ENCODE data around the gene BCAR3. TPM values are rescaled to one million over a fixed set of nuclear protein-coding genes. Genes with fewer than 3 reads are reported as not detected.

The BCAR3 gene
- total and polyA plus RNA-seq, 4 donors: 12.2 to 33.3 (median 18.2) TPM

DNA sequence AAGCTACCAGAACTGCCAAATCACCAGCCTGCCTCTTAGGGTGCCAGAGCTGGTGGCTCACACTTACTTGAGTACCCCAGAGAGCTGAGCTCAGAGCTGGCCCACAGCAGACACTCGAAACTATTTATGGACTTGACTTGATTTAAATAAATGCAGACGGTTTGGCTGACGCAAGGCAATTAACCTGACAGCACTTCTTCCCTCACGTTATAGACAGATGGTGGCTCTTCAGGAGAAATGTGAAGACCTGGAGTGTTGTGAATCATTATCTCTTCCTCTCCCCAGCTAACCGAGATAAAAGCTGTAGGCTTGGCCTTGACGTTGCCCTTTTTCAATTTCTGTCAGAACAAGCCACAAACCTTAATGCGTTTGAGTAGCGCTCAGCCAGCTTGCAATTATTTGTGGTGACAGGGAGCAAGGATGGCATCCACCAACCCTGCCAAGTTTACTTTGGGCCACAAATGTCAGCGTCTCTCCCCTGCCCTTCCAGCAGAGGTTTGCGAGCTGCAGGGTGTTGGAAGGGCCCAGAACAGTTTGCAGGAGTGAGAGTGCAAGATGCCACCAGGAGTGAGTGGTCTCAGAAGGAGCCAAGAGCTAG lies 34.0 kb upstream of the BCAR3 start:
- no peak for ATAC-seq (ENCODE audit: insufficient read depth, low FRiP score)
- H3K9ac ChIP-seq (ENCODE audit: insufficient read depth in 1 of 2, low read length in 2 of 2): no peak overlapping the region
- 68 to 79% methylated on average over 10 of the region's 10 CpGs for WGBS, 2 donors

DNA sequence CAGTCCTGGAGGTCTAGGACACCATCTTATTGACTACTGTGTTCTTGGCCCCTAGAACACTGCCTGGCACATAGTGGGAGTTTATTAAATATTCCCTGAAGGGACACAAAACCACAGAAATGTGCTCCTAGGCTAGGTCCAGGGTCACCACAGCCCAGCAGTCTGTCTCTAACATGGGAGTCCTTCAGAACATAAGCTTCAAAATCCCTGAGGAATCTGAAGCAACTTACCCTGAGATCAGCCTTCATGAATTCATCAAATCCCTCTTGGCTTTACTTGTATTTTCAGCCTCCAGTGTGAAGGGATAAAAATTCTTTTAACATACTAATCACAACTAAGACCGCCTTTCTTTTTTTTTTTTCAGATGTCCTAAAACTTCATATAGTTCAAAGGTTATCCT lies 32.7 kb upstream of the BCAR3 start:
- peaks cover 0 to 3% (median 0%) of the 10 kb centered on the region in 4 donors for H3K9me3 ChIP-seq (ENCODE audit: control insufficient read depth in 4 of 4, insufficient read depth in 3 of 4, low read length in 3 of 4)
- no peak overlapping the region for H3K4me3 ChIP-seq
- peaks cover 0 to 22% (median 7%) of the 10 kb centered on the region in 5 donors for H3K4me1 ChIP-seq (ENCODE audit: control insufficient read depth in 5 of 5, insufficient read depth in 5 of 5, low read length in 5 of 5)
- H3K27me3 ChIP-seq (ENCODE audit: control insufficient read depth in 3 of 3, insufficient read depth in 3 of 3, low read length in 2 of 3): no peaks in the 10 kb centered on the region
- TF ChIP-seq, protein P1, sequence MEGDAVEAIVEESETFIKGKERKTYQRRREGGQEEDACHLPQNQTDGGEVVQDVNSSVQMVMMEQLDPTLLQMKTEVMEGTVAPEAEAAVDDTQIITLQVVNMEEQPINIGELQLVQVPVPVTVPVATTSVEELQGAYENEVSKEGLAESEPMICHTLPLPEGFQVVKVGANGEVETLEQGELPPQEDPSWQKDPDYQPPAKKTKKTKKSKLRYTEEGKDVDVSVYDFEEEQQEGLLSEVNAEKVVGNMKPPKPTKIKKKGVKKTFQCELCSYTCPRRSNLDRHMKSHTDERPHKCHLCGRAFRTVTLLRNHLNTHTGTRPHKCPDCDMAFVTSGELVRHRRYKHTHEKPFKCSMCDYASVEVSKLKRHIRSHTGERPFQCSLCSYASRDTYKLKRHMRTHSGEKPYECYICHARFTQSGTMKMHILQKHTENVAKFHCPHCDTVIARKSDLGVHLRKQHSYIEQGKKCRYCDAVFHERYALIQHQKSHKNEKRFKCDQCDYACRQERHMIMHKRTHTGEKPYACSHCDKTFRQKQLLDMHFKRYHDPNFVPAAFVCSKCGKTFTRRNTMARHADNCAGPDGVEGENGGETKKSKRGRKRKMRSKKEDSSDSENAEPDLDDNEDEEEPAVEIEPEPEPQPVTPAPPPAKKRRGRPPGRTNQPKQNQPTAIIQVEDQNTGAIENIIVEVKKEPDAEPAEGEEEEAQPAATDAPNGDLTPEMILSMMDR (IDR thresholded peaks at IDR 0.05; ENCODE audit: control extremely low read depth, extremely low read depth): no peak
- no peak for DNase-seq
- H3K9ac ChIP-seq (ENCODE audit: insufficient read depth in 1 of 2, low read length in 2 of 2): no peak overlapping the region
- H3K36me3 ChIP-seq (ENCODE audit: control insufficient read depth in 4 of 4, insufficient read depth in 4 of 4, low read length in 4 of 4): no peaks in the 10 kb centered on the region
- no peak for ATAC-seq (ENCODE audit: insufficient read depth, low FRiP score)
- WGBS, 2 donors: 100% methylated on average over 1 of the region's 1 CpG
- no peak overlapping the region for H3K27ac ChIP-seq (ENCODE audit: low read depth in 1 of 2, low read length in 1 of 2)

More for the DNA sequence above, 34.0 kb upstream of the BCAR3 start:
- Histone ChIP-seq H3K4me3 (no peak overlapping the region), H3K9me3 (ENCODE audit: control insufficient read depth in 4 of 4, insufficient read depth in 3 of 4, low read length in 3 of 4) (peaks cover 0 to 3% (median 0%) of the 10 kb centered on the region in 4 donors), H3K27ac (ENCODE audit: low read depth in 1 of 2, low read length in 1 of 2) (no peak overlapping the region), H3K27me3 (ENCODE audit: control insufficient read depth in 3 of 3, insufficient read depth in 3 of 3, low read length in 2 of 3) (no peaks in the 10 kb centered on the region), H3K36me3 (ENCODE audit: control insufficient read depth in 4 of 4, insufficient read depth in 4 of 4, low read length in 4 of 4) (no peaks in the 10 kb centered on the region), H3K4me1 (ENCODE audit: control insufficient read depth in 5 of 5, insufficient read depth in 5 of 5, low read length in 5 of 5) (peaks cover 0 to 13% (median 0%) of the 10 kb centered on the region in 5 donors)
- TF ChIP-seq, protein P1 (IDR thresholded peaks at IDR 0.05; ENCODE audit: control extremely low read depth, extremely low read depth): no peak
- DNase-seq: peak in 1 of 3 donors; percentile 23

DNA sequence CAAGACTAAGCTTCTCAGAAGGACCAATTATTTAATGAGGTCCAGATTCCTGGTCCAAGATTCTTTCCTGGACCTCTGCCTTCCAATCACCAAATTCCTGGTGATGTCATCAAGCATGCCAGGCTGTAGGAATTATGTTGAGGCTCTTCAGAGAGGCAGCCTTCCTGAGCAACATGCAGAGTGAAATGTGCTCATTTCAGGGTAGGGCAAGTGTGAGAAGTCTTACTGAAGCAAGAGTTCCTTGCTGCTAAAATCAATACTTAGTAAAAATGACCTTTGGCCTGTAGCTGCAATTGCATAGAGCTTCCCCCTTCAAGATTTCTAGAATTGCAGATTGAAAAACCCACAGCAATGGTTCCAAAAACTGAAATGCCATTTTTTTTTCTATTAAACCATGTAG lies 31.7 kb upstream of the BCAR3 start:
- Histone ChIP-seq H3K27me3 (ENCODE audit: control insufficient read depth in 3 of 3, insufficient read depth in 3 of 3, low read length in 2 of 3) (no peaks in the 10 kb centered on the region), H3K9ac (ENCODE audit: insufficient read depth in 1 of 2, low read length in 2 of 2) (no peak overlapping the region), H3K4me3 (no peak overlapping the region), H3K36me3 (ENCODE audit: control insufficient read depth in 4 of 4, insufficient read depth in 4 of 4, low read length in 4 of 4) (no peaks in the 10 kb centered on the region), H3K4me1 (ENCODE audit: control insufficient read depth in 5 of 5, insufficient read depth in 5 of 5, low read length in 5 of 5) (peaks cover 0 to 32% (median 11%) of the 10 kb centered on the region in 5 donors), H3K27ac (ENCODE audit: low read depth in 1 of 2, low read length in 1 of 2) (no peak overlapping the region), H3K9me3 (ENCODE audit: control insufficient read depth in 4 of 4, insufficient read depth in 3 of 4, low read length in 3 of 4) (peaks cover 0 to 3% (median 0%) of the 10 kb centered on the region in 4 donors)
- ATAC-seq (ENCODE audit: insufficient read depth, low FRiP score) (no peak), DNase-seq (no peak)
- TF ChIP-seq, protein P1 (IDR thresholded peaks at IDR 0.05; ENCODE audit: control extremely low read depth, extremely low read depth): no peak

DNA sequence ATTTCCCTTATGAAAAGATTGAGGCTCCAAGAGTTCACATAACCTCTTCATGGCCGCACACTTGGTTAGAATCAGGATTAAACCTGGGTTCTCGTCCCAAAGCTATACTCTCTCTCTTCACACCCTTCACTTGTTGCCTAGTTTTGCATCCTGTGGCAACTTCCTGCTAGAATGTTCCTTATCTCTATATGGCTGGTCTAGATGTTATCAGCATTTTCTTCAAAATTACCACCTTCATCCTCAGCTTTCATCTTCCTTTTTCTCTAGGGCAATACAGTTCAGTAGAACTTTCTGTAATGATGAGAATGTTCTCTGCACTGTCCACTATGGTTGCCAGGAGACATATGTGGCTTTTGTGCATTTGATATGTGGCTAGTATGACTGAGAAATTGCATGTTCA lies 31.1 kb upstream of the BCAR3 start:
- Histone ChIP-seq H3K27ac (ENCODE audit: low read depth in 1 of 2, low read length in 1 of 2) (no peak overlapping the region), H3K36me3 (ENCODE audit: control insufficient read depth in 4 of 4, insufficient read depth in 4 of 4, low read length in 4 of 4) (no peaks in the 10 kb centered on the region), H3K27me3 (ENCODE audit: control insufficient read depth in 3 of 3, insufficient read depth in 3 of 3, low read length in 2 of 3) (no peaks in the 10 kb centered on the region), H3K4me3 (no peak overlapping the region), H3K4me1 (ENCODE audit: control insufficient read depth in 5 of 5, insufficient read depth in 5 of 5, low read length in 5 of 5) (peaks cover 0 to 32% (median 12%) of the 10 kb centered on the region in 5 donors), H3K9ac (ENCODE audit: insufficient read depth in 1 of 2, low read length in 2 of 2) (no peak overlapping the region), H3K9me3 (ENCODE audit: control insufficient read depth in 4 of 4, insufficient read depth in 3 of 4, low read length in 3 of 4) (peaks cover 0 to 3% (median 0%) of the 10 kb centered on the region in 4 donors)
- ATAC-seq (ENCODE audit: insufficient read depth, low FRiP score) (no peak), DNase-seq (no peak)
- TF ChIP-seq, protein P1 (IDR thresholded peaks at IDR 0.05; ENCODE audit: control extremely low read depth, extremely low read depth): no peak
- 57 to 68% methylated on average over 2 of the region's 2 CpGs for WGBS, 2 donors
